ENCODE results near the gene IFITM5. TPM values are rescaled to one million over a fixed set of nuclear protein-coding genes. Genes with fewer than 3 reads are reported as not detected.

IFITM5 gene
- total and polyA plus RNA-seq, 9 of the 15 experiments (the other 6 are each of a cell fraction or from before 2014, with no cell fraction given): 0.19 TPM; not detected in 8

DNA sequence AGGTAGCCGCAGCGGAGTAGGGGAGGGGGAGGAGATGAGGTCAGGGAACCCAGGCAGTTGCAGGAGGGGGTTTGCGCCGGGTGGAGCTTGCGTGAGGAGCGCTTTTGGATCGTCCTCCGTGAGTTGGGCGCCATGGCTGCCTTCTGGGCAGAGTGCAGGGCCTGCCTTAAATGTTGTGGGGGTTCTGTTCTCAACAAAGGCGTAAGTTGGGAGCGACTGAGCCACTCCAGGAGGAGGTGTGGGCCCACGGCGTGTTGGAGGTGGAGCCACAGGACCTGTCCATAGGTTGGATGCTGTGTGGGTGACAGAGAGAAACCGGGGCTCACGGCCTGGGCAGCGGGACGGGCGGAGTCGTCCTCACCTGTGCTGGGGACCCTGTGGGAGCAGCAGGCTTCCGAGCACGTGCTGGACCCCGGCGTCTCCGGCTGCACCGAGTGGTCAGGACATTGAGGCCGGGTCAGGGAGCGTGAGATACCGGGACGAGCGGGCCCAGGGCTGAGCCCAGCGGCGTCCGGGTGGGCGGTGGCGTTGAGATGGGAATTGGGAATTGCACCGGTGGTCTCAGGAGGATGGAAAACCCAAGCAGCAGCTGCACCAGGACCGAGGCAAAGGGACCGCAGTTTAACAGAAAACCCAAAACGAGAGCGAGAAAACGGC, 11.4 kb downstream of the IFITM5 start (continued):
- TF ChIP-seq, protein P1, sequence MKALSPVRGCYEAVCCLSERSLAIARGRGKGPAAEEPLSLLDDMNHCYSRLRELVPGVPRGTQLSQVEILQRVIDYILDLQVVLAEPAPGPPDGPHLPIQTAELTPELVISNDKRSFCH (CRISPR knock-in tag; IDR thresholded peaks at IDR 0.05): no peak
- TF ChIP-seq, protein P1 (tag; IDR thresholded peaks at IDR 0.05): 0 out of 2 replicates have a peak, but pooled peaks have one; percentile 41
- no peak for TF ChIP-seq SRSF9 (IDR thresholded peaks at IDR 0.05; ENCODE audit: borderline replicate concordance, low read depth, low read length)
- no peak for TF ChIP-seq MTA2 (IDR thresholded peaks at IDR 0.05; ENCODE audit: low read depth)
- no peak for TF ChIP-seq POLR2B (IDR thresholded peaks at IDR 0.05; ENCODE audit: low read depth, partially characterized antibody)
- TF ChIP-seq, protein P2, sequence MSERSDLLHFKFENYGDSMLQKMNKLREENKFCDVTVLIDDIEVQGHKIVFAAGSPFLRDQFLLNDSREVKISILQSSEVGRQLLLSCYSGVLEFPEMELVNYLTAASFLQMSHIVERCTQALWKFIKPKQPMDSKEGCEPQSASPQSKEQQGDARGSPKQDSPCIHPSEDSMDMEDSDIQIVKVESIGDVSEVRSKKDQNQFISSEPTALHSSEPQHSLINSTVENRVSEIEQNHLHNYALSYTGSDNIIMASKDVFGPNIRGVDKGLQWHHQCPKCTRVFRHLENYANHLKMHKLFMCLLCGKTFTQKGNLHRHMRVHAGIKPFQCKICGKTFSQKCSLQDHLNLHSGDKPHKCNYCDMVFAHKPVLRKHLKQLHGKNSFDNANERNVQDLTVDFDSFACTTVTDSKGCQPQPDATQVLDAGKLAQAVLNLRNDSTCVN (CRISPR knock-in tag; IDR thresholded peaks at IDR 0.05): no peak
- TF ChIP-seq, protein P3, sequence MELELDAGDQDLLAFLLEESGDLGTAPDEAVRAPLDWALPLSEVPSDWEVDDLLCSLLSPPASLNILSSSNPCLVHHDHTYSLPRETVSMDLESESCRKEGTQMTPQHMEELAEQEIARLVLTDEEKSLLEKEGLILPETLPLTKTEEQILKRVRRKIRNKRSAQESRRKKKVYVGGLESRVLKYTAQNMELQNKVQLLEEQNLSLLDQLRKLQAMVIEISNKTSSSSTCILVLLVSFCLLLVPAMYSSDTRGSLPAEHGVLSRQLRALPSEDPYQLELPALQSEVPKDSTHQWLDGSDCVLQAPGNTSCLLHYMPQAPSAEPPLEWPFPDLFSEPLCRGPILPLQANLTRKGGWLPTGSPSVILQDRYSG (tag; conservative IDR thresholded peaks at IDR 0.05; ENCODE audit: low read depth): no peak
- 0 out of 2 replicates have a peak, but pooled peaks have one; percentile 27 for TF ChIP-seq NR3C1 (CRISPR knock-in tag; IDR thresholded peaks at IDR 0.05)
- no peak for TF ChIP-seq MCM5 (IDR thresholded peaks at IDR 0.05; ENCODE audit: low read depth)
- TF ChIP-seq RAD51 (IDR thresholded peaks at IDR 0.05; ENCODE audit: borderline replicate concordance, low read depth): no peak
- 0 out of 2 replicates have a peak, but pooled peaks have one; percentile 28 for TF ChIP-seq GATAD2A (IDR thresholded peaks at IDR 0.05)
- TF ChIP-seq ZKSCAN1 (IDR thresholded peaks at IDR 0.05; ENCODE audit: low read depth, low read length): no peak
- TF ChIP-seq ELF4 (CRISPR knock-in tag; IDR thresholded peaks at IDR 0.05): no peak
- TF ChIP-seq LCOR (CRISPR knock-in tag; IDR thresholded peaks at IDR 0.05): no peak
- no peak for TF ChIP-seq CEBPB (tag; IDR thresholded peaks at IDR 0.05)
- TF ChIP-seq, protein P4, sequence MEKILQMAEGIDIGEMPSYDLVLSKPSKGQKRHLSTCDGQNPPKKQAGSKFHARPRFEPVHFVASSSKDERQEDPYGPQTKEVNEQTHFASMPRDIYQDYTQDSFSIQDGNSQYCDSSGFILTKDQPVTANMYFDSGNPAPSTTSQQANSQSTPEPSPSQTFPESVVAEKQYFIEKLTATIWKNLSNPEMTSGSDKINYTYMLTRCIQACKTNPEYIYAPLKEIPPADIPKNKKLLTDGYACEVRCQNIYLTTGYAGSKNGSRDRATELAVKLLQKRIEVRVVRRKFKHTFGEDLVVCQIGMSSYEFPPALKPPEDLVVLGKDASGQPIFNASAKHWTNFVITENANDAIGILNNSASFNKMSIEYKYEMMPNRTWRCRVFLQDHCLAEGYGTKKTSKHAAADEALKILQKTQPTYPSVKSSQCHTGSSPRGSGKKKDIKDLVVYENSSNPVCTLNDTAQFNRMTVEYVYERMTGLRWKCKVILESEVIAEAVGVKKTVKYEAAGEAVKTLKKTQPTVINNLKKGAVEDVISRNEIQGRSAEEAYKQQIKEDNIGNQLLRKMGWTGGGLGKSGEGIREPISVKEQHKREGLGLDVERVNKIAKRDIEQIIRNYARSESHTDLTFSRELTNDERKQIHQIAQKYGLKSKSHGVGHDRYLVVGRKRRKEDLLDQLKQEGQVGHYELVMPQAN (IDR thresholded peaks at IDR 0.05; ENCODE audit: borderline replicate concordance): peak; percentile 49; the same call in 1 of the 2 replicates
- TF ChIP-seq, protein P5, sequence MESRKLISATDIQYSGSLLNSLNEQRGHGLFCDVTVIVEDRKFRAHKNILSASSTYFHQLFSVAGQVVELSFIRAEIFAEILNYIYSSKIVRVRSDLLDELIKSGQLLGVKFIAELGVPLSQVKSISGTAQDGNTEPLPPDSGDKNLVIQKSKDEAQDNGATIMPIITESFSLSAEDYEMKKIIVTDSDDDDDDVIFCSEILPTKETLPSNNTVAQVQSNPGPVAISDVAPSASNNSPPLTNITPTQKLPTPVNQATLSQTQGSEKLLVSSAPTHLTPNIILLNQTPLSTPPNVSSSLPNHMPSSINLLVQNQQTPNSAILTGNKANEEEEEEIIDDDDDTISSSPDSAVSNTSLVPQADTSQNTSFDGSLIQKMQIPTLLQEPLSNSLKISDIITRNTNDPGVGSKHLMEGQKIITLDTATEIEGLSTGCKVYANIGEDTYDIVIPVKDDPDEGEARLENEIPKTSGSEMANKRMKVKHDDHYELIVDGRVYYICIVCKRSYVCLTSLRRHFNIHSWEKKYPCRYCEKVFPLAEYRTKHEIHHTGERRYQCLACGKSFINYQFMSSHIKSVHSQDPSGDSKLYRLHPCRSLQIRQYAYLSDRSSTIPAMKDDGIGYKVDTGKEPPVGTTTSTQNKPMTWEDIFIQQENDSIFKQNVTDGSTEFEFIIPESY (CRISPR knock-in tag; IDR thresholded peaks at IDR 0.05): 0 out of 2 replicates have a peak, but pooled peaks have one; percentile 11
- TF ChIP-seq TOE1 (IDR thresholded peaks at IDR 0.05; ENCODE audit: borderline replicate concordance): no peak
- TF ChIP-seq TOE1 (CRISPR knock-in tag; IDR thresholded peaks at IDR 0.05; ENCODE audit: borderline replicate concordance, low read depth): no peak
- TF ChIP-seq CBX3 (IDR thresholded peaks at IDR 0.05; ENCODE audit: borderline replicate concordance in 1 of 2, low read length in 2 of 2): no peak
- TF ChIP-seq BHLHE40 (IDR thresholded peaks at IDR 0.05; ENCODE audit: low read length): peak; percentile 43; the same call in 1 of the 2 replicates

Data from K562 (cell line).